Measurements from ENCODE around the gene CAPRIN2.
A peak's percentile ranks its signal among the peaks of the same experiment; 100 is the strongest.

Gene CAPRIN2

GRCh38 chr12:30754750-30755394 lies at the start of gene CAPRIN2:
Gene CAPRIN2, minus strand, starts transcription at chr12:30754951. Its CDS starts 1,431 bp downstream, at chr12:30753520.
- TF ChIP-seq CTCF (IDR thresholded peaks at IDR 0.05) (peak; percentile 71), ZFX (IDR thresholded peaks at IDR 0.05; ENCODE audit: borderline replicate concordance) (no peak)
- peak within 1 kb of the TSS; percentile 89 for H3K27ac ChIP-seq

- H3K27ac ChIP-seq: no peak overlapping the region
- no peak for TF ChIP-seq ZFX (IDR thresholded peaks at IDR 0.05; ENCODE audit: borderline replicate concordance)
- peak; percentile 8; the same call in 1 of the 2 replicates for TF ChIP-seq CTCF (IDR thresholded peaks at IDR 0.05)
These were observed 42.9 kb upstream of the CAPRIN2 start for GRCh38 chr12:30797689-30798088.

DNA sequence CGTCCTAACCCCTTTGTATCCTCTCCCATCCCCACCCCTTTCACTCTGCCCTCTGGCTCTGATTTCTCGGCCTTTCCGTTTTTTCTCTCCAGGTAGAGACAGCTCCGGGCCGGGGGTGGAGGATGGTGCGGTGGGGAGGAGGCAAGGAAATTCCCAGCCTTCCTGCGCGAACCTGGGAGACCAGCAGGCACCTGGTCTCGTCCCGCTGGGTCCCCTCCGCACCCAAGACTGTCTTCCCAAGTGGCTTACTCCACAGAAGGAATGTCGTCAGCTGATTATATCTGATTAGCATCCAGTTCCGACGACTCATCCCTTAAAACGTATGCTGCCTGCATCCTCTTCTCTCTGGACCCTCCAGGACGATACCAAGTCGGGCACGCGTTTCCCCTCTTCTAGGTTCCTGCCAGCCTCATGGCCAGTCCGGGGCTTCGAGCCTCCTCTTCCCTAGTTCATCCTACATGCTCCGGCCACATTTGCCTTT lies 42.2 kb upstream of the CAPRIN2 start:
- no peak for TF ChIP-seq CTCF (IDR thresholded peaks at IDR 0.05)
- no peak for TF ChIP-seq ZFX (IDR thresholded peaks at IDR 0.05; ENCODE audit: borderline replicate concordance)

GRCh38 chr12:30796313-30796780 lies 41.6 kb upstream of the CAPRIN2 start:
- TF ChIP-seq ZFX (IDR thresholded peaks at IDR 0.05; ENCODE audit: borderline replicate concordance) (no peak), CTCF (IDR thresholded peaks at IDR 0.05) (no peak)
- no peak overlapping the region for H3K27ac ChIP-seq

More for the DNA sequence above, 42.2 kb upstream of the CAPRIN2 start:
- H3K27ac ChIP-seq: no peak overlapping the region

- TF ChIP-seq ZFX (IDR thresholded peaks at IDR 0.05; ENCODE audit: borderline replicate concordance): no peak
- no peak for TF ChIP-seq CTCF (IDR thresholded peaks at IDR 0.05)
- H3K27ac ChIP-seq: no peak overlapping the region
These were observed 40.9 kb upstream of the CAPRIN2 start for GRCh38 chr12:30795410-30796312.

GRCh38 chr12:30794591-30795409 lies 40.0 kb upstream of the CAPRIN2 start:
- TF ChIP-seq CTCF (IDR thresholded peaks at IDR 0.05) (no peak), ZFX (IDR thresholded peaks at IDR 0.05; ENCODE audit: borderline replicate concordance) (no peak)
- no peak overlapping the region for H3K27ac ChIP-seq

Measured in 22Rv1 (cell line).